ENCODE data around the gene DMTF1. TPM values are rescaled to one million over a fixed set of nuclear protein-coding genes. Genes with fewer than 3 reads are reported as not detected.

Gene DMTF1
- total and polyA plus RNA-seq, 10 of the 15 experiments (the other 5 are each of a cell fraction or from before 2014, with no cell fraction given) = 24.3 to 191 (median 72.0) TPM

GRCh38 chr7:87156709-87157108 is 4.5 kb downstream of the DMTF1 start (continued):
- TF ChIP-seq, protein P1, sequence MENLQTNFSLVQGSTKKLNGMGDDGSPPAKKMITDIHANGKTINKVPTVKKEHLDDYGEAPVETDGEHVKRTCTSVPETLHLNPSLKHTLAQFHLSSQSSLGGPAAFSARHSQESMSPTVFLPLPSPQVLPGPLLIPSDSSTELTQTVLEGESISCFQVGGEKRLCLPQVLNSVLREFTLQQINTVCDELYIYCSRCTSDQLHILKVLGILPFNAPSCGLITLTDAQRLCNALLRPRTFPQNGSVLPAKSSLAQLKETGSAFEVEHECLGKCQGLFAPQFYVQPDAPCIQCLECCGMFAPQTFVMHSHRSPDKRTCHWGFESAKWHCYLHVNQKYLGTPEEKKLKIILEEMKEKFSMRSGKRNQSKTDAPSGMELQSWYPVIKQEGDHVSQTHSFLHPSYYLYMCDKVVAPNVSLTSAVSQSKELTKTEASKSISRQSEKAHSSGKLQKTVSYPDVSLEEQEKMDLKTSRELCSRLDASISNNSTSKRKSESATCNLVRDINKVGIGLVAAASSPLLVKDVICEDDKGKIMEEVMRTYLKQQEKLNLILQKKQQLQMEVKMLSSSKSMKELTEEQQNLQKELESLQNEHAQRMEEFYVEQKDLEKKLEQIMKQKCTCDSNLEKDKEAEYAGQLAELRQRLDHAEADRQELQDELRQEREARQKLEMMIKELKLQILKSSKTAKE (IDR thresholded peaks at IDR 0.05; ENCODE audit: low read depth, poor library complexity, severe bottlenecking) = no peak

DNA sequence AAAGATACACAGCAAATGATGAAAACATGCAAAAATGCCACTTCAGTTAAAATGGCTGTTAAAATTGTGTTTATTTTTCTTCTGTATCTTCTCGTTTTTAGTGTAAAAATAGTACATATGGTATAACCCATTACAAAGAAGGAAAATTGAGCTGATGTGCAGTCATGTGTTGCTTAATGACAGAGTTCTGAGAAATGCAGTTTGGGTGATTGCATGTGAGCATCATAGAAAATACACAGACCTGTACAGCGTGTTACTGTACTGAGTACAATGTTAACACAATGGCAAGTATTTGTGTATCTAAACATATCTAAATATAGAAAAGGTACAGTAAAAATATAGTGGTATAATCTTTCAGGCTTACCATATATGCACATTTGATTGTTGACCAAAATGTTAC is 7.3 kb downstream of the DMTF1 start:
- DNase-seq (ENCODE audit: low read depth, low spot score) (no peak), FAIRE-seq (no peak), ATAC-seq (peak; percentile 67)
- no TSS peak for BruUV-seq (replicated peaks)
- H3K4me2 ChIP-seq (ENCODE audit: control insufficient read depth, insufficient read depth) = peak overlapping the region; percentile 61; the same call in 1 of the 2 replicates
- POLR2A ChIA-PET = interaction anchor here (0.6 to 10.2 kb wide), 4 partner anchors 16 to 57 kb away, joined by 3 to 215 read pairs (median 3); partner anchors contain the start of gene TMEM243
- H3K79me2 ChIP-seq (ENCODE audit: control insufficient read depth, insufficient read depth, low read length) = peaks cover 86% of the 10 kb centered on the region
- H4K20me1 ChIP-seq (ENCODE audit: control insufficient read depth, insufficient read depth) = no peaks in the 10 kb centered on the region; the same call in 1 of the 2 replicates
- H3K4me1 ChIP-seq (ENCODE audit: control insufficient read depth, insufficient read depth, low read length) = peaks cover 6% of the 10 kb centered on the region; the same call in 1 of the 2 replicates
- CTCF ChIA-PET = interaction anchor here (1.5 to 6.8 kb wide), 2 partner anchors 66 to 78 kb away, joined by 3 to 21 read pairs; no protein-coding TSS in a partner anchor
- in situ Hi-C loops (cut with MboI) = no loop called here
- H3K27ac ChIP-seq (ENCODE audit: control insufficient read depth, insufficient read depth) = no peak overlapping the region; the same call in 1 of the 2 replicates
- TF ChIP-seq ZBED1 (IDR thresholded peaks at IDR 0.05; ENCODE audit: borderline replicate concordance) = peak; percentile 38; the same call in 1 of the 2 replicates
- TF ChIP-seq KDM1A (IDR thresholded peaks at IDR 0.05; ENCODE audit: borderline replicate concordance) = no peak
- peak; percentile 23; the same call in 1 of the 2 replicates for TF ChIP-seq NFIC (IDR thresholded peaks at IDR 0.05; ENCODE audit: low read depth, low read length)
- TF ChIP-seq MEF2A (IDR thresholded peaks at IDR 0.05; ENCODE audit: insufficient read depth, low read depth, low read length) = peak; percentile 43; the same call in 1 of the 2 replicates
- TF ChIP-seq CREM (IDR thresholded peaks at IDR 0.05; ENCODE audit: low read depth) = peak; percentile 18; the same call in 1 of the 2 replicates
- TF ChIP-seq CHD2 (IDR thresholded peaks at IDR 0.05; ENCODE audit: borderline replicate concordance, low read depth, low read length) = no peak
- 71% methylated on average over 2 of the region's 2 CpGs for WGBS (ENCODE audit: insufficient coverage, insufficient replicate concordance, low lambda C conversion rate, missing lambda C conversion rate)
- no peak overlapping the region for H3K9ac ChIP-seq (ENCODE audit: control insufficient read depth, insufficient read depth, low read length)
- H3K4me3 ChIP-seq = peak overlapping the region; percentile 29; the same call in 1 of the 2 replicates
- RAD21 ChIA-PET (ENCODE audit: unreplicated experiment) = interaction anchor here (1.3 to 1.5 kb wide), 3 partner anchors 11 to 58 kb away, joined by 3 to 5 read pairs (median 4); no protein-coding TSS in a partner anchor
- SMC1A ChIA-PET (ENCODE audit: uncharacterized antibody, unreplicated experiment) = interaction anchor here (0.6 to 7.7 kb wide), 8 partner anchors 7 to 1571 kb away, joined by 3 to 95 read pairs (median 3); partner anchors contain the start of gene TMEM243
- intact Hi-C loops (cut with micrococcal nuclease; ENCODE audit: unreplicated experiment) = loop anchor here (10.0 kb wide), 2 partner anchors 715 to 1055 kb away; partner anchors contain the start of genes DBF4 and SLC25A40
- no peaks in the 10 kb centered on the region for H3K9me3 ChIP-seq (replicated peaks; ENCODE audit: control insufficient read depth, insufficient read depth, low read length)
- peaks cover 0 to 12% of the 10 kb centered on the region in 2 experiments for H3K36me3 ChIP-seq (ENCODE audit: control insufficient read depth in 2 of 2, insufficient read depth in 2 of 2, low read length in 1 of 2)
- H2AFZ ChIP-seq (ENCODE audit: control insufficient read depth, low read depth, low read length) = no peak overlapping the region
- H3K27me3 ChIP-seq (replicated peaks in 1 of 2; ENCODE audit: control insufficient read depth in 2 of 2, insufficient read depth in 2 of 2, low read length in 1 of 2) = no peaks in the 10 kb centered on the region

Data from GM12878 (cell line).